GM21423 (cell line): Measurements from ENCODE around the gene TRPM6.
"Not testable (repeated sequence)": the region's sequence is repeated elsewhere in the genome, so short reads cannot be mapped to it uniquely, and the experiment has no call there.

Experiments used
- ATAC-seq: cut with Tn5 transposase; IDR thresholded peaks from one replicate; pipeline ENCODE4 v1.9.1; 2021; ENCODE audit warnings: mild to moderate bottlenecking, moderate library complexity; ENCODE audit not compliant: unreplicated experiment

TRPM6 gene

GRCh38 chr9:74860247-74860646, 27.5 kb downstream of the TRPM6 start:
- not testable (repeated sequence) for ATAC-seq

GRCh38 chr9:74859786-74860185, 27.9 kb downstream of the TRPM6 start:
- ATAC-seq = no peak

GRCh38 chr9:74858751-74859414, 28.8 kb downstream of the TRPM6 start:
- no peak for ATAC-seq

GRCh38 chr9:74856989-74857388, 30.7 kb downstream of the TRPM6 start:
- no peak for ATAC-seq

GRCh38 chr9:74855072-74855471, 32.6 kb downstream of the TRPM6 start:
- ATAC-seq = no peak

GRCh38 chr9:74853024-74853423, 34.7 kb downstream of the TRPM6 start:
- ATAC-seq = not testable (repeated sequence)

- no peak for ATAC-seq
Measured at GRCh38 chr9:74848153-74848525, 39.6 kb downstream of the TRPM6 start.

- no peak for ATAC-seq
Measured at GRCh38 chr9:74847478-74848152, 40.1 kb downstream of the TRPM6 start.

- no peak for ATAC-seq
Measured at GRCh38 chr9:74846766-74847165, 41.0 kb downstream of the TRPM6 start.

- no peak for ATAC-seq
Measured at GRCh38 chr9:74838351-74838750, 49.4 kb downstream of the TRPM6 start.

- ATAC-seq = no peak
Measured at GRCh38 chr9:74824654-74825053, 63.1 kb downstream of the TRPM6 start.

GRCh38 chr9:74821636-74822035, 66.1 kb downstream of the TRPM6 start:
- ATAC-seq = no peak

GRCh38 chr9:74817816-74818215, 69.9 kb downstream of the TRPM6 start:
- ATAC-seq = no peak

- no peak for ATAC-seq
Measured at GRCh38 chr9:74817281-74817810, 70.4 kb downstream of the TRPM6 start.

- ATAC-seq = no peak
Measured at GRCh38 chr9:74810200-74810599, 77.5 kb downstream of the TRPM6 start.

GRCh38 chr9:74804018-74804385, 83.7 kb downstream of the TRPM6 start:
- ATAC-seq = no peak

- ATAC-seq = no peak
Measured at GRCh38 chr9:74803376-74804017, 84.2 kb downstream of the TRPM6 start.

GRCh38 chr9:74800226-74800625, 87.5 kb downstream of the TRPM6 start:
- no peak for ATAC-seq

- ATAC-seq = no peak
Measured at GRCh38 chr9:74795803-74796202, 91.9 kb downstream of the TRPM6 start.

GRCh38 chr9:74795081-74795480, 92.6 kb downstream of the TRPM6 start:
- ATAC-seq = no peak

GRCh38 chr9:74784506-74784905, 103.2 kb downstream of the TRPM6 start:
- ATAC-seq = no peak

GRCh38 chr9:74783408-74783807, 104.3 kb downstream of the TRPM6 start:
- ATAC-seq = no peak
